Activated T-helper 17 cell treated with anti-CD3 and anti-CD28 coated beads, Interleukin-2, amount 50 U/mL, for 72 hours (primary cell): ENCODE data around the gene EMSY. TPM values are rescaled to one million over a fixed set of nuclear protein-coding genes. Genes with fewer than 3 reads are reported as not detected.
"Not testable (repeated sequence)": the region's sequence is repeated elsewhere in the genome, so short reads cannot be mapped to it uniquely, and the experiment has no call there.

Experiments used
- ATAC-seq: fragments of 150-1000 bp; cut with Tn5 transposase; replicated peaks from 2 replicates; pipeline ENCODE4 v1.10.0; 2021; ENCODE audit warnings: mild to moderate bottlenecking, moderate library complexity
- H3K27ac Mint-ChIP-seq: one replicate; pipeline ENCODE4 v1.8.0; 2022; ENCODE audit warnings: mixed read lengths
- H3K27me3 Mint-ChIP-seq: one replicate; pipeline ENCODE4 v1.8.0; 2022; ENCODE audit warnings: mixed read lengths
- H3K36me3 Mint-ChIP-seq: one replicate; pipeline ENCODE4 v1.8.0; 2022; ENCODE audit warnings: low read depth, mild to moderate bottlenecking, mixed read lengths
- H3K4me1 Mint-ChIP-seq: one replicate; pipeline ENCODE4 v1.8.0; 2022; ENCODE audit warnings: mixed read lengths
- H3K4me3 Mint-ChIP-seq: one replicate; pipeline ENCODE4 v1.8.0; 2022; ENCODE audit warnings: mild to moderate bottlenecking, mixed read lengths
- H3K9me3 Mint-ChIP-seq: one replicate; pipeline ENCODE4 v1.8.0; 2022; ENCODE audit warnings: mixed read lengths
- total RNA-seq, 2 donors: library from RNA; stranded (reverse); gene quantifications; one replicate each; pipeline ENCODE4 v1.2.3, GENCODE V29; 2022

Gene EMSY
- total RNA-seq, 2 donors from 2014 or later: 30.3 to 52.1 TPM

GRCh38 chr11:76577921-76578653 is 133.3 kb downstream of the EMSY start:
- Mint-ChIP-seq H3K4me1 (peaks cover 5% of the 10 kb centered on the region), H3K9me3 (no peaks in the 10 kb centered on the region), H3K27ac (no peak overlapping the region), H3K27me3 (peaks cover 4% of the 10 kb centered on the region), H3K4me3 (no peak overlapping the region), H3K36me3 (no peaks in the 10 kb centered on the region)
- no peak for ATAC-seq

- H3K9me3 Mint-ChIP-seq: no peaks in the 10 kb centered on the region
- no peaks in the 10 kb centered on the region for H3K36me3 Mint-ChIP-seq
- H3K4me3 Mint-ChIP-seq: no peak overlapping the region
- peaks cover 2% of the 10 kb centered on the region for H3K4me1 Mint-ChIP-seq
- ATAC-seq: no peak
- H3K27me3 Mint-ChIP-seq: peaks cover 4% of the 10 kb centered on the region
- no peak overlapping the region for H3K27ac Mint-ChIP-seq
These were observed 133.8 kb downstream of the EMSY start for GRCh38 chr11:76578654-76579055.

DNA sequence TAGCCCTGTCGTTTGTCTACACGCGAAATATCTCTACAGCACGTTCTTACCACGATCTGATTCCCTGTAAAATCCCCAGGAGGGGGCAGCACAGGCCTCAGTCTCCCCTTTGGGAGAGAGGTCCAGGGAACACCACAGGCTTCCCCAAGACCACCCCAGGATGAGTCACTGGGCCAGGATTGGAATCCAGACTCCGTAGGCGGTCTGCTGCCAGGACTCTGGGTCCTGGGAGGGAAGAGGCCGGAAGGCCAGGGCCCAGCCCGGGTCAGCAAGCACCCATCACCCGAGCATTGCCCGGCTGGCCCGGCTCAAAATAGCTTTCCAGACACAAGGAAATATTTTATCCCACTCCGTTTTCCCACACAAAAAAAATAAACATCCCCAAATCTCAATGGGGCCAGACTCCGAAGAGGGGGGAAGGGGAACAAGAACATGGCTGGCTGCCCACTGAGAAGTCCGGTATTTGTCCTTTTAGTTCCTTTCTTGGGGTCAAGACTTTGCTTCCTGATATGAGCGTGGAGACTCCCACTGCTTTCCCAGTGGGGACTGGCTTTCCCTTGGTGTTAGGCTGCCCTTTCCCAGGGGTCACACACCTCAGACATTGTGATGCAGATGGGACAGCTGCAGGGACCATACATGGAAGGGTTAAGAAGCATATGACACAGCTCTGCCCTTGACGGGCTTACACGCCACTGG is 134.4 kb downstream of the EMSY start:
- no peak overlapping the region for H3K4me3 Mint-ChIP-seq
- no peaks in the 10 kb centered on the region for H3K9me3 Mint-ChIP-seq
- no peaks in the 10 kb centered on the region for H3K36me3 Mint-ChIP-seq
- H3K27me3 Mint-ChIP-seq: peaks cover 4% of the 10 kb centered on the region
- no peak for ATAC-seq
- no peaks in the 10 kb centered on the region for H3K4me1 Mint-ChIP-seq
- peak overlapping the region; percentile 12 for H3K27ac Mint-ChIP-seq

GRCh38 chr11:76579752-76580151 is 134.9 kb downstream of the EMSY start:
- H3K9me3 Mint-ChIP-seq: no peaks in the 10 kb centered on the region
- ATAC-seq: no peak
- peaks cover 4% of the 10 kb centered on the region for H3K27me3 Mint-ChIP-seq
- no peaks in the 10 kb centered on the region for H3K4me1 Mint-ChIP-seq
- no peaks in the 10 kb centered on the region for H3K36me3 Mint-ChIP-seq
- no peak overlapping the region for H3K4me3 Mint-ChIP-seq
- peak overlapping the region; percentile 12 for H3K27ac Mint-ChIP-seq

DNA sequence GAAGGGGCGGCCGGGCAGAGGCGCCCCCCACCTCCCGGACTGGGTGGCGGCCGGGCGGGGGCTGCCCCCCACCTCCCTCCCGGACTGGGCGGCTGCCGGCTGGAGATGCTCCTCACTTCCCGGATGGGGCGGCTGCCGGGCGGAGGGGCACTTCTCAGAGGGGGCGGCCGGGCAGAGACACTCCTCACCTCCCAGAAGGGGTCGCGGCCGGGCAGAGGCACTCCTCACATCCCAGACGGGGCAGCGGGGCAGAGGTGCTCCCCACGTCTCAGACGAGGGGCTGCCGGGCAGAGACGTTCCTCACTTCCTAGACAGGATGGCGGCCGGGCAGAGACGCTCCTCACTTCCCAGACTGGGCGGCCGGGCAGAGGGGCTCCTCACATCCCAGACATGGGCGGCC is 137.7 kb downstream of the EMSY start:
- not testable (repeated sequence) for H3K9me3 Mint-ChIP-seq, H3K27ac Mint-ChIP-seq, H3K4me3 Mint-ChIP-seq, H3K4me1 Mint-ChIP-seq, H3K36me3 Mint-ChIP-seq, H3K27me3 Mint-ChIP-seq, ATAC-seq

- ATAC-seq: peak; percentile 61
- H3K4me3 Mint-ChIP-seq: peak overlapping the region; percentile 70
- H3K4me1 Mint-ChIP-seq: peaks cover 18% of the 10 kb centered on the region
- peak overlapping the region; percentile 97 for H3K27ac Mint-ChIP-seq
- H3K36me3 Mint-ChIP-seq: no peaks in the 10 kb centered on the region
- no peaks in the 10 kb centered on the region for H3K9me3 Mint-ChIP-seq
- H3K27me3 Mint-ChIP-seq: no peaks in the 10 kb centered on the region
These were observed 143.1 kb downstream of the EMSY start for GRCh38 chr11:76587820-76588454.

GRCh38 chr11:76588455-76589325 is 143.9 kb downstream of the EMSY start:
- Mint-ChIP-seq H3K36me3 (no peaks in the 10 kb centered on the region), H3K4me1 (peaks cover 23% of the 10 kb centered on the region), H3K27ac (peak overlapping the region; percentile 97), H3K4me3 (peak overlapping the region; percentile 70), H3K27me3 (no peaks in the 10 kb centered on the region), H3K9me3 (peaks cover 4% of the 10 kb centered on the region)
- ATAC-seq: peak; percentile 91

GRCh38 chr11:76589477-76589876 is 144.7 kb downstream of the EMSY start:
- H3K27ac Mint-ChIP-seq: peak overlapping the region; percentile 97
- peaks cover 4% of the 10 kb centered on the region for H3K9me3 Mint-ChIP-seq
- H3K36me3 Mint-ChIP-seq: no peaks in the 10 kb centered on the region
- peaks cover 23% of the 10 kb centered on the region for H3K4me1 Mint-ChIP-seq
- peak overlapping the region; percentile 70 for H3K4me3 Mint-ChIP-seq
- no peak for ATAC-seq
- no peaks in the 10 kb centered on the region for H3K27me3 Mint-ChIP-seq

DNA sequence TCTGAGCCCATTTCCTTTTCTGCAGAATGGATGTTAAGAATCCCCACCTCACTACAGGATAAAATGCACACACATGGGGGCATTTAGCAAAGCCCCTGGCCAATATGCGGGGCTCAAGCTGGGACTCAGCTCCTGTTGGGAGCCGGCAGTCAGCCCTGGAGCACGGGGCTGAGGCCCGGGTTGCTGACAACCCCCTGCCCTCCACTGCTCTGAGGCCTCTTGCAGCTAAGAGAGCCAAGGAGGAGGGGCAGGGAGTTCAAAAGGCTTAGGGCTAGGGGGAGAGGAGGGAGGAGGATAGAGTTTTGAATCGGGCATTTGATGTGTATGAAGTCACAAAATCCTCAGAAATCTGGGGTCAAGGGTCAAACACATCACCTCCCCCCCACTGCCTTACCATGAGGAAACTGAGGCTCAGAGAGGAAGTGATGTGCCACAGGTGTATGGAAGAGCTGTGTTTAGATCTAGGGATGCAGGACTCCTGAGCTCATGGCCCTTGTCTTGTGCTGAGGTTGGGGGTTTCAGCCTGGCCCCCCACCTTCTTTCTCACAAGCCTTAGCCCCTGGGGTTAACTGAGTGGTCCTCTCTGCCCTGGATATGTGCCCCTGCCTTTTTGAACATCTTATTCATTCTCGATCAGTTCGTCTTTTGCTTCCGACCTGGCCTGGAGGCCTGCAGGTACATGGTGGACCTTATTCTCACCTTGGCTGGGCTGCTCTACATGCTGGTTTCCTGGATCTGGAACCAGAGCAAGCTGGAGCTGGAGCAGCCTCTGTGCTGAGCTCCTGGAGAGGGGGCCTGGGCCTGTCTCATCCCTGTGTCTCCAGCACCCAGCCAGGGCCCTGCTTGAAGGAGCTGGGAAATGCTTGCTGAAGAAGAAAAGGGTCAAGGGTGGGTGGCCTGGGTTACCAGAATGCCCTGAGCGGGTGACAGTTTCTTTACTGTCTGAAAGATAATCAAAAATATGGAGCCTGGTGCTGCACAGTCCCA is 145.4 kb downstream of the EMSY start:
- no peak overlapping the region for H3K4me3 Mint-ChIP-seq
- ATAC-seq: no peak
- H3K36me3 Mint-ChIP-seq: no peaks in the 10 kb centered on the region
- H3K27me3 Mint-ChIP-seq: no peaks in the 10 kb centered on the region
- peak overlapping the region; percentile 97 for H3K27ac Mint-ChIP-seq
- peaks cover 4% of the 10 kb centered on the region for H3K9me3 Mint-ChIP-seq
- peaks cover 23% of the 10 kb centered on the region for H3K4me1 Mint-ChIP-seq

DNA sequence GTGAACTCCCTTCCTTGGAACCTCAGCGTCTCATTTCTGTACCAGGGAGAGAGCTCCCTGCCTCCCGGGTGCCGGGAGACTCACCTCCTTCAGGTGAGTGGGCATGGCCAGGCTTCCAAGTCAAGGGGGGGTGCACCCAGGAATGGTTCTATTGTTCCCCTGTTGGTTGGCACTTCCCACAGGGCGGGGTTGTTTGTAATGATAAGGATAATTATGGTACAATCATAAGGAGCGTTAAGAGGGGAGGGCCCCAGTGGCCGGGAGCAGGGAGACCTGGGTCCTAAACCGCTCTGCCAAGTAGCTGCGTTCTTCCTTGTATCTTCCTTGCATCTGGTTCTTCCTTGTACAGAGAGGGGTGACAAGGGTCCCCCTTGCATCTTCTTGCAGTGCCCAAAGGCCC is 146.6 kb downstream of the EMSY start:
- no peak for ATAC-seq
- H3K4me1 Mint-ChIP-seq: peaks cover 23% of the 10 kb centered on the region
- H3K9me3 Mint-ChIP-seq: peaks cover 4% of the 10 kb centered on the region
- no peaks in the 10 kb centered on the region for H3K36me3 Mint-ChIP-seq
- no peak overlapping the region for H3K27ac Mint-ChIP-seq
- no peak overlapping the region for H3K4me3 Mint-ChIP-seq
- H3K27me3 Mint-ChIP-seq: no peaks in the 10 kb centered on the region

GRCh38 chr11:76592025-76592914 is 147.5 kb downstream of the EMSY start:
- Mint-ChIP-seq H3K27ac (no peak overlapping the region), H3K9me3 (peaks cover 4% of the 10 kb centered on the region), H3K36me3 (no peaks in the 10 kb centered on the region), H3K4me1 (peaks cover 23% of the 10 kb centered on the region), H3K27me3 (no peaks in the 10 kb centered on the region), H3K4me3 (no peak overlapping the region)
- ATAC-seq: no peak

GRCh38 chr11:76592961-76593360 is 148.1 kb downstream of the EMSY start:
- Mint-ChIP-seq H3K9me3 (peaks cover 4% of the 10 kb centered on the region), H3K36me3 (no peaks in the 10 kb centered on the region), H3K27ac (peak overlapping the region; percentile 44), H3K4me1 (peaks cover 21% of the 10 kb centered on the region), H3K4me3 (no peak overlapping the region), H3K27me3 (no peaks in the 10 kb centered on the region)
- no peak for ATAC-seq

DNA sequence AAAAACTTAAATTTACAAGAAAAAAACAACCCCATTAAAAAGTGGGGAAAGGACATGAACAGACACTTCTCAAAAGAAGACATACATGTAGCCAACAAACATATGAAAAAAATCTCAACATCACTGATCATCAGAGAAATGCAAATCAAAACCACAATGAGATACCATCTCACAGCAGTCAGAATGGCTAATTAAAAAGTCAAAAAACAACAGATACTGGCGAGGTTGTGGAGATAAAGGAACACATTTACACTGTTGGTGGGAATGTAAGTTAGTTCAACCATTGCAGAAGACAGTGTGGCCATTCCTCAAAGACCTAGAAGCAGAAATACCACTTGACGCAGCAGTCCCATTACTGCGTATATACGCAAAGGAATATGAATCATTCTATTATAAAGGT is 150.3 kb downstream of the EMSY start:
- not testable (repeated sequence) for H3K27me3 Mint-ChIP-seq, H3K4me1 Mint-ChIP-seq, H3K36me3 Mint-ChIP-seq, H3K27ac Mint-ChIP-seq, H3K9me3 Mint-ChIP-seq, ATAC-seq, H3K4me3 Mint-ChIP-seq
